HG02852 (cell line): Measurements from ENCODE around the gene OSBPL1A.
A peak's percentile ranks its signal among the peaks of the same experiment; 100 is the strongest.

Experiments used
- ATAC-seq: cut with Tn5 transposase; IDR thresholded peaks from one replicate; pipeline ENCODE4 v1.9.1; 2021; ENCODE audit warnings: mild to moderate bottlenecking, moderate library complexity; ENCODE audit not compliant: unreplicated experiment

OSBPL1A gene

DNA sequence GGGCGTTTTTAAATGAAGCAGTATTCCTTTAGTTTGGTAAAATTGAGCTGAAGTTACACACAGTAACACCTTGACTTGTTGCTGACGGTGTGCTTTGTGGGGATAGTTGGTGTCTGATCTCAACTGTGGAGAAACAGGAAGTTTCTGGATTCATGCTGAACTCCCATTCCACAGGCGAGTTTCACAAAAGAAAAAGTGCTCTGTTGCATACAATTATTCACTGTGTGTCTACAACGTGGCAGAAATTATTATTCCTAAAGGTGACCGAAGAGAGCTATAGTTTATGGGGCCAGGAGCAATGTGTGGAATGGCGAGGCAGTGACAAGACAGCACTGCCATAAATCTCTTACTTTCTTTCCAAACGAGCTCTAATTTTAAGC, 259.2 kb downstream of the OSBPL1A start:
- ATAC-seq = no peak

DNA sequence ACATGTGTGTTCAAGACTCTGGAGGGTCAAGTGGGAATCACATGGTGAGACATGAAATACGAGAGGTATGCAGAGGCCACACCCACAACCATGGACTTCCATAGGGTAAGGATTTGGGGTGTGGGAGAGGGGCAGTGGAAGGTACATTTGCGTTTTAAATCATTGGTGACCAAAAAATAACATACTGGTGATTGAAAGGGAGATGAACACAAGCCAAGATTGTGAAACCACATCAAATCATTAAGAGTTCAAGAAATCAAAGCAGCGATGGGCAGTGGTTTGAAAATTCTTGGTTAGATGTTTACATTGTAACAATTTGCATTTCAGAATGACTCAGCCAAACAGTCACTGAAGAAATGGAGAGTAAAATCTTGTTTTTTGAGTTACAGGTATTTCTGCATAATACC, 260.7 kb downstream of the OSBPL1A start:
- no peak for ATAC-seq

DNA sequence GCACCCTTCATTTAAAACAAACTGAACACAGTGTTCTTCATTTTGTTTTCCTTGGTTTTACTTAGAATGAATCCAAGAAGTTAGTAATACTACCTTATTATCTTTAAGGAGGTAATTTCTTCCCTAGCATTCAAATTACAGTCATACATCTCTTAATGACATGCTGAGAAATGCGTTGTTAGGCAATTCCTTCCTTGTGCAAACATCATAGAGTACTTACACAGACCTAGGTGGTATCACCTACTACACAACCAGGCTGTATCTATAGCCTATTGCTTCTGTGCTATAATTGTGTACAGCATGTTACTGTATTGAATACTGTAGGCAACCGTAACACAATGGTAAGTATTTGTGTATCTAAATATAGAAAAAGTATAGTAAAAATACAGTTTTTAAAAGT, 267.1 kb downstream of the OSBPL1A start:
- no peak for ATAC-seq

DNA sequence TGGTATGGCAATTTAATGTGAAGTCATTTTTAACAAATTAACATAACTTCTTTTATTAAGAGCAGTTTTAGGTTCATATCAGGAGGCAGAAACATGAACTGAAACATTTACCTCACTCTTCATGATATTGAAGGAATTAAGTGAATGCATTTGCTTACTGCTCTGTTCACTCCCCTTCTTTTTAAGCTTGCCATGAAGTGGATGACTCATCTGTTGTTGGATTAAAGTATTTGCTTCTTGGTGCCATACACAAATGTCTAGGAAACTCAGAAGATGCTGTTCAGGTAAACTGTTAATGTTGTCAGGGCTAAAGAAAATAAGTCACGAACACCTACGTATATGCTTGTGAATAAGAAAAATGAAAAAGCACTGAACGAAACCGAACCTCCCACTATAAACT, 268.9 kb downstream of the OSBPL1A start:
- no peak for ATAC-seq

DNA sequence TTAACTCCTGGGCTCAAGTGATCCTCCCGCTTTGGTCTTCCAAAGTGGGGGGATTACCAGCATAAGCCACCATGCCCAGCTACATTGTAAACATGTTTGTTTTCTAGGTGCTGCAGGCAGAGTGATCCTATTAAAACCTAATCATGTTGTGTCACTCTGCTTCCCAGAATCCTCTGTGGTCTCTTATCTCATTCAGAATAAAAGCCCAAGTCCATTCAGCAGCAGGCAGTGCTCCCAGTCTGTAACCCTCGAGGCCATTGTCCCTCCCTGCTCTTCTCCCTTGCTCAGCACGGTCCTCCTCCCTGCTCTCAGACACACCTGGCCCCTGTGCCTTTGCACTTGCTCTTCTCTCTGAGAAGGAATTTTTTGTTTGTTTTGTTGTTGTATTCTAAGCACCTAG, 269.9 kb downstream of the OSBPL1A start:
- no peak for ATAC-seq

DNA sequence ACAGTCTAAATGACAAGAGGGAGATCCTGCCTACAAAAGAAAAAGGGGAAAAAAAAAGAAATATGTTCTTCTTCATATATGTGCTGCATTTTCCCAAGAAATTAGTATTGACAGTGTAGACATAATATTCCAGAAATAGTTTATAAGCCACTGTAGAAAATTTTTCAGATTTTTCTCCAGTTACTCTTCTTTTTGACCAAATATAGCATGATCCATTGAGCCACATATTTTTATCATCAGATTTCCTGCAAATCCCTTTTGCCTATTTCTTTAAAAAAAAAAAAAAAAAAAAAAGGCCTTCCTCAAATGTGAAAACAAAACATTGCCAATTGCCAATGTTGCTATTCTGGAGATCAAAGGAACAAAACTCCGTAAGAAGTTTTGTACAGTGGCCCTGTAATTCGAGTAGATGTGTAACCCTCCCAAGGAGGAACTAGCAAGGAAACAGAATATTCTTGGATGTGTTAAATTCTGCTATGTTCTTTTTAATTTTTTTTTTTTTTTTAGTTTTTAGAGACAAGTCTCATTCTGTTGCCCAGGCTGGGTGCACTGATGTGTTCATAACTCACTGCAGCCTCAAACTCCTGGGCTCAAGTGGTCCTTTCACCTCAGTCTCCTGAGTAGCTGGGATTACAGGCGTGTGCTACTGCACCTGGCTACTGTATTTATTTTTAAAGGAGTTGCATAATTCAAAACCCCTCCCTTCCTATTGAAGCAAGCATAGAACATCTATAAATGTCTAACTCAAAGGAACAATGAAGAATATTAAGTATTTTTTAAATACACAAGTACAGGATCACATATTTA, 271.3 kb downstream of the OSBPL1A start:
- ATAC-seq = no peak

DNA sequence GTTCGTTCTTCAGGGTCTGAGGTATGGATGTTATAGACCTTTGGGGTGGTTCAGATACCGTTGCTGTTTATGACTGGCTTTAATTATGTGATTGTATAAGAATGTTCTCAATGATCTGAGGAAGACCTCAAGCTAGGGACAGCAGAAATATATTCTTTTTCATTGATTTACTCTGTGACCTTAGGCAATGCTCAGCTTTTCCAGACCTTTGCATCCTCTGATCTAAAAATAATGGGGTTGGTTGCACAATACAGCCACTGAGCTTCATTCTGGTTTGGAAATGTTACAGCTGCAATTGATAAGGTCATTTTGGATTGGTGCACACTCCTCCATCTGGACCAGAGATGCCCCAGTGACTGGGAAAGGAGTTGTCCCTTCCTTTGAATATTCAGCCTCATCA, 276.0 kb downstream of the OSBPL1A start:
- no peak for ATAC-seq

DNA sequence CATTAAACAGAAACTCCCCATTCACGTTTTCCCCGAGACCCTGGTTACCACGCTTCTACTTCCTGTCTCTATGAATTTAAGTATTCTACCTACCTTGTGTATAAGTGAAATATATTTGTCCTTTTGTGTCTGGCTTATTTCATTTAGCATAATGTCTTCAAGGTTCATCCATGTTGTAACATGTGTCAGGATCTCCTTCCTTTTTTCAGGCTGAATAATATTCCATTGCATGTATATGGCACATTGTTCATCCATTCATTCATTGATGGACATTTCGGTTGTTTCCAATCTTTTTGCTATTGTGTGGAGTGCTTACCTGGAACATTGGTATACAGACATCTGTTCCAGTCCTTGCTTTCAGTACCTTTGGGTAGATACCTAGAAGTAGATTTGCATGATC, 276.9 kb downstream of the OSBPL1A start:
- no peak for ATAC-seq

DNA sequence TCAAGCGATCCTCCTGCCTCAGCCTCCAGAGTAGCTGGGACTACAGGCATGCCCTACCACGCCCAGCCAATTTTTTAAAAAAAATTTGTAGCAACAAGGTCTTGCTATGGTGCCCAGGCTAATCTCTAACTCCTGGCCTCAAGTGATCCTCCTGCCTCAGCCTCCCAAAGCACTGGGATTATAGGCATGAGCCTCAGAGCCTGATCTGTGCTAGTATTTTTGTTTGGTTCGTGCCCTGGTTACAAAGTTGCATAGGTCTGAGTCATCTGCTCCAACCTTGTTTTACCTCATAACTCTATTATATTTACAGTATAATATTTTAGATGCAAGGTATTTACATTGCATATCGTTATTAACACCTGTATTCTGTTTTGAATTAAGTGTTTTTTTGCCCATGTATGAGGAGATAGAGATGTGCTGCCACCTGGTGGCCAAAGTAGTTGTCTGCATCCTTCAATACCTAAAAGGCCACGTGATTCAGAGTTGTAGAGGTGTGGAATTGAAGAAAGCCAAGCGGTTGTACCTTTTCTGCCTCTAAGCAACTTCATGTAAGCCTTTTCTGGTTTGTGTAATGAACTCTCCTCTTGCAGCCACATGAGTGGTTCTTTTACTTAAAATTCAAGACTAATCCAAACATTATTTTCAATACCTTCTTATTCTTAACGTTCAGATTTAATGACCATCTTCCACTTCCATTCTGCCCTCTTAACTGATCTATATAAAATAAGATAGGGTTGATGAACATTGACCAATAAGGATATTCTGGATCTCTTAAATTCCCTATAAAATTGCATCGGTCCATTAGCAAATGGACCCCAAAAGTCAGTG, 278.7 kb downstream of the OSBPL1A start:
- ATAC-seq = peak; percentile 59

DNA sequence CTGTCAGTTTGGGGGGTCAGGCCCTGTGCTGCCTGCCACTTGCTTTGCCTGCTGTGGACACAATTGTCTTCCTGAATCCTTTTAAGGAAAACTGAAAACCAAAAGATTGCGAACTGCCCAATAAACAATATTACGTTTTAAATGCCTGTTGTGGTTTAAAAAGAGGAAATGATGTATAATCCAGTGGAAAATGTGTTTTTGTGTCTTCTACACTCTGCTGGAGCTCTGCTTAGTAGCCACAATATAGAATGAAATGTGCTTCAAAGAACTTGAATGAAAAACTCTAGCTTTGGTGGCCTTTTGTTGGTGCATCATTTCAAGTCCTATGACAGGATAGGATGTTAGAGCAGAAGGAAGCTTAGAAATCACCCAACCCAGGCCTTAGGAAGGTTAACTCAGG, 282.0 kb downstream of the OSBPL1A start:
- ATAC-seq = no peak

DNA sequence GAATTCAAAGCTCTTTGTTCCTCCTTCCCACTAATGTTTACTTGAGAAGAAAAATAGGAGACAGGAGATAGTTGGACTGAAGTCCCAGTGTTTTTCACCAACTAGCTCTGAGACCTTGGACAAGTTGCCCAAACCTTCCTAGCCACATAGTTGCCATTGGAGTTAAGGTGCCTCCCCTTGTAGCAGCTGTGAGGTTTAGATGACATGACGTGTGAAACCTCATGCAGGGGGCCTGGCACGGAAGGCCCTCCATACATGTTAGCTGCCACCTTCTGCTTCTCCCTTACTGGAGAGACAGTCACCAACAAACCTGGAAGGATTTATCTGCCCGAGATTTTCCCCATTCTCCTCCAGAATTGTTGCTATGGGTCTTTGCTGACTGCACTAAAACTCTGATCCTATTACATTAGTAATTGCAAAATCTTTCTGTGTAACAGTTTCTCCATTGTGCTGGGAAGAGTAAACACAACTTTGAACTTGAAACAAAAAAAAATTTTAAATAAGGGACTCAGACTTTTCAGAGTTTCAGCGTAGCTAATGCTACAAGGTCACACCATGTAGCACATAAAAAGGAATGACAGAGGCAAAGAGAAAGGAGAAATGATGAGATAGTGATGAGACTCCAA, 282.6 kb downstream of the OSBPL1A start:
- no peak for ATAC-seq

DNA sequence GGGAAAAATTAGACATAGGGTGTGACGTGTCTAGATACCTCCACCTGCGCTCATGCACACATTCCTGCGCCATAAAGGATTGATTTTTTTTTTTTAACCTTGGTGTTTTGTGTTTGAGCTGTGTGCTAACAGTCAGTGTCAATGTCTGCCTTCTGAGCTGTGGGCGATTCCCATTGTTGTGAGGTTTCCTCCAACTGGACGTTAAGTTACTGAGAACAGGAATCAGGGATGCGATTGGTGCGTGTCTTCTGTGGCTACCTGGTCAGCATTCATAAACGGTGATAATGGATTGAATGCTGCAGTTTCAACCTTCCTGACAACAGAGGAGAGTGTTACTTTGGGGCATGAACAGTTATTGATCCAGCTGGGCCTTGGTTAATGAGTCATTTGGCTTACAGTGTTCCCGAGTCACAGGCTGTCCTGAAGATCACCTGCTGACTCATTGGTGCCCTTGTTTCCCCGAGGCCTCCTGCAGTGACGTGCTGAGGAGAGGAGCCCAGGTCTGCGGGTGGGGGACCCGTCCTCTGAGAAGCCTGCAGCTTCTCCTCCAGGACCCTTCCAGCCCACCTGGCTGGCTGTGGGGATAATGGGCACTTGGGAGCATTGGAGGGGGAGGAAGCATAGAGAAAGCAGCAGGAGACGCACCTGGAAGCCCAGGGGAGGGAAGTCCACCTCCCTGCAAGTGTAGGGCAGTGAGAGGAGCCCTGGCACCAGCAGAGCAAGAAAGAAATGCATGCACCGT, 284.6 kb downstream of the OSBPL1A start:
- no peak for ATAC-seq

DNA sequence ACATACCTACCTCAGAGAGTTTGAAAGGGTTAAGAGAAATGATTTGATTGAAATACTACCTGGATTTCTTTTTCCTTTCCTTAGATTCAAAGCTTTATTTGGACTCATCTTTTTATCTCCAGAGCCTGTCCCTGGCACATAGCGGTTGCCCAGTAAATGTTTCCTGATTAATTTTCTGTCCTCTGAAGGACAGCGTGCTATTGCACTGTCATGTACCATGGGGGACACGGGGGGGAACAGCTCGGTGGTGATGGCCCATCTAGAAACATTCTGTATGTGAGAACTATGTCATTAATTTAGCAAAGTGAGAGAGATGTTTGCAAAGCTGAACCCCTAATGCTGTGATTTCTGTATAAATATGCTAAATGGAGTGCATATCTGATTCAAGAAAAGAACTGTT, 285.2 kb downstream of the OSBPL1A start:
- ATAC-seq = no peak
